Activated CD4-positive, alpha-beta T cell treated with anti-CD3 and anti-CD28 coated beads, Interleukin-2, Interleukin-4, amounts not matched to agents 100 ng/mL and 50 ng/mL, durations not matched to agents 16 hours and 8 hours (primary cell): ENCODE data around the gene RETSAT.
"Not testable (repeated sequence)": the region's sequence is repeated elsewhere in the genome, so short reads cannot be mapped to it uniquely, and the experiment has no call there.

Experiments used
- DNase-seq: peaks from one replicate; pipeline ENCODE4 v3.0.0-alpha.2; 2020; ENCODE audit warnings: low spot score

RETSAT gene

GRCh38 chr2:85330839-85331636, 23.3 kb downstream of the RETSAT start:
- DNase-seq = peak; percentile 58

- DNase-seq = not testable (repeated sequence)
Measured at GRCh38 chr2:85329701-85330100, 24.6 kb downstream of the RETSAT start.

- no peak for DNase-seq
Measured at GRCh38 chr2:85329181-85329651, 25.1 kb downstream of the RETSAT start.

DNA sequence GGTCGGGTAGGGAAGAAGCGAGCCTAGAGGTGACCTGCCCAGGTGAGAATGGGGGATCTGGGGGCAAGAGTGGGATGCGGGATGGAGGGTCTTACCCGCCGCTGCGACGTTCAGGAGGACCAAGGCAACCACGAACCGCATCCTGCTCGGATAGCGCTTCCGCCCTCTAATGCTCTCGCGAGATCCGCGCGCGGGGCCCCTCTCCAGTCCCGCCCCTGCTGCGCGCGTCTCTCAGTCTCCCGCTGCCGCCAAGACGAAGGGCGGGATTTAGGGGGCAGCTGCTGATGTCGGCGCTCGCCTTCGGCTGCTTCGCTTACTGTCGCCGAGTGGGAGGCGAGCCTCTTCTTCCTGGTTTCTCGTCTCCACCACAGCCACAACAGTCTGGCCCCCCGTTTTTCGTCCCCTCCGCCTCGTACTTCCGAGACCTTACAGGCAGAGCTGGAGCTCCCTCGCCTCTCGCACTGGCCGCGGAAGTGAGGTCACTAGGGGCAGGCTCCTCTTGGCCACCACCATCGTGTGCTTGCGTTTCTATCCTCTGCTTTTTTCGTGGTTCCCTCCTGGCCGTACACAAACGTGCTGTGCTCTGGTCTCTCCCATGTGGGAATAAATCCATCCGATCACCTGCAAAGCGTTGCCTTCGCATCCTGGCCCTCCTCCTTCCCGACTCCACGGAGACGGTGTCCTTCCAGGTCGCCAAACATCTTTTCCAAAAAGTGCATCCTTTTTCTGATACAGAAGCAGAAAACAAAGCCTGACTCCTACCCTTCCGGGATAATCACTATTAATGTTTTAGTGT, 26.3 kb downstream of the RETSAT start, which contains the start of gene TGOLN2:
TGOLN2 (minus strand) TSS at position 168 of the 796 bp plus-strand sequence; CDS start at position 141, 27 bp downstream.
- DNase-seq = peak; percentile 95

GRCh38 chr2:85327160-85327821, 27.0 kb downstream of the RETSAT start:
- peak; percentile 62 for DNase-seq

GRCh38 chr2:85326406-85327159, 27.7 kb downstream of the RETSAT start:
- peak; percentile 78 for DNase-seq

GRCh38 chr2:85325466-85325811, 28.9 kb downstream of the RETSAT start:
- DNase-seq = no peak

- no peak for DNase-seq
Measured at GRCh38 chr2:85324639-85325465, 29.5 kb downstream of the RETSAT start.

- DNase-seq = not testable (repeated sequence)
Measured at GRCh38 chr2:85323988-85324367, 30.4 kb downstream of the RETSAT start.

- no peak for DNase-seq
Measured at GRCh38 chr2:85323351-85323987, 30.9 kb downstream of the RETSAT start.

DNA sequence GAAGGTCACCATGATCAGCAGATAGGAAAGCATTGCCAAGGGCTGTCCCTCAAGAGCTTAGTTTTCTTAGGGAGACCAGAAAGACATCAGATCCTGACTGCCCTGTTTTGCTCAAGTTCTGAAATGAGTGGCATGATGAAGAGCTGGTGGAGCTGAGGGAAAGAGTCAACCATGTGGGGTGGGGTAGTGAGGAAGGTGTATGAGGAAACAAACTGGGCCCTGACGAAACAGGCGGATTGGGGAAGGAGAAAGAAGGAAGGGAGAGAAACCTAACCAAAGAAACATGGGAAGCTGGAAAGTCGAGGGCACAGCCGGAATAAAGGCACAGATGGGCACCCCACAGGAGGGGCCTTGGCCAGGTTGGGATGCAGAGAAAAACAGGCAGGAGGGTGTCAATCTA, 34.5 kb downstream of the RETSAT start:
- no peak for DNase-seq

DNA sequence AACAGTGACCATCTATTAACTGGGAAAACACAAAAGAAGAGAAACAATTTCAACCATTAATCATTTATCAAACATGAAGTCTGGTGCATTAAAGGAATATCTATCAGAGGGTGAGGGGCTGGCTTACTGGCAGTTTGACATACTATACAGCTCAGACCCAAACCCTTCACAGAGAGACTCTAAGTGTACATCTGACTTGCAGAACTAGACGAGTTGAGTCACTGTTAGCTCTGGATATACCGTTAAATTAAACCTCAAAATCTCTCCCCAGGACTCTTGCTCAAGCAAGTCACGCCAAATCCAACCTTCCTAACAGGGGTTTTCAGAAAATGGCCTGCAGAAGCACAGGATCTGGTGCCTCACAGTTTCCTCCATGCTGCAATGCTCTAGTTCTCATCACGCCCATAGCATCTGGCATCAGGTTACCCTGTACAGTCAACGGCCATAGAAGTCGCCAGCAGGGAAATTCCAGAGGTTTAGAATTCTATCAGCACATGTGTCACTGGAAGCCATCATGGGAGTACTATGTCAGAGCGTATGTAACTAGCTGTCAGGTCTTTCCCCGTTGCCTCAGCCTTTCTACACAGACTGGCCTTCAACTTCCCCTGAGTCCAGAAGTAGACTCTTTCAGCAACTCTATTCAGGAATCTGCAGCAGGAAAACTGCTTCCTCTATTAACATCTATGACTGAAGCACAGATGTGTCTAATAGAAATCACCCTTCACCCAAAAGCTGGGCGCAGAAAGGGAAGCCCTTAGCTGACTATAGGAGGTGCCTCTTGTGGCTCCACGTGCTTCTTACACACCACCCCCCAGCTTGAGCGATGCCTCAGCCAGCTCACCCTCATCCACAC, 35.9 kb downstream of the RETSAT start:
- no peak for DNase-seq

GRCh38 chr2:85315921-85316320, 38.4 kb downstream of the RETSAT start:
- not testable (repeated sequence) for DNase-seq

GRCh38 chr2:85314884-85315242, 39.5 kb downstream of the RETSAT start:
- DNase-seq = no peak

GRCh38 chr2:85312404-85312803, 41.9 kb downstream of the RETSAT start:
- no peak for DNase-seq

- no peak for DNase-seq
Measured at GRCh38 chr2:85310330-85310729, 44.0 kb downstream of the RETSAT start.

DNA sequence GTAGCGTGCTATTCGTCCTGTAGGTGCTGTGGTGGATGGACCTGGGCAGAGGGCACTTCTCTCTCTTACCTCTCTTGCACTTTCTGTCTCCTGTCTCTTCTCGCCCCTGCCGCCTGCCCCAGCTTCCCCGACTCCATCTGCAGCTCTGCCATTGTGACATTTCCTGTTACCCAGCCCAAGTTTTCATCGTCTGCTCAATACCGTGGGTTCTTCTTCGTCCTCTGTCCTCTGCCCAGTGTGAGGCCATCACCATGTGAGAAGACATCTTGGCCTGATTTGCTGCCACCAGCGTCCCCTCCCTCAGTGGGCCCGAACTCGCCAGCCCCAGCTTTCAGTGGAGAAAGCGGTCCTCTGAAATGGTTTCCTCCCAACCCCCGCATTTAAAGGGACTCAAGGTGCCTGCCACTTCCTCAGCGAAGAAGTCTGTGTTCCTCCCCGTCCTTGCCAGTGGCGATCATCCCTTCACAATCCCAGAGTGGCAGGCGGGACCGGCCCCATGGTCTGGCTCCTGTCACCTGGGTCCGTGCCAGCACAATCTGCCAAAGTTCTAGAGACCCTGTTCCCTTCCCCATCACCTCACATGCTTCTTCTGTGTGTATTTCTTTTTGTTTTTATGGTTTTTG, 44.5 kb downstream of the RETSAT start:
- DNase-seq = no peak

GRCh38 chr2:85308896-85309555, 45.3 kb downstream of the RETSAT start:
- no peak for DNase-seq

DNA sequence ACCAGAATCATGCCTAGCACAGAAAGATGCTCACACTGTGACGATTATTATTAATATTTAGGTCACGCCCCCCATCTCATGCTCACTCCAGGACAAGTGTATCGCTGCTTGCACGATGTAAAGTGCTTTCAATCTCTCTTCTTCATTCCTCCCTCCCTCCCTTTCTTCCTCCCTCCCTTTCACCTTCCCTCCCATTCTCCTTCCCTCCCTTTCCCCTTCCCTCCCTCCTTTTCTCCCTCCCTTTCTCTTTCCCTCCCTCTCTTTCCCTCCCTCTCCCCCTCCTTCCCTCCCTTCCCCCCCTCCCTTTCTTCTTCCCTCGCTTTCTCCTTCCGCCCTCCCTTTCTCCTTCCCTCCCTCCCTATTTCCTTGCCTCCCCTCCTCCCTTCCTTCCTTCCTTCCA, 46.1 kb downstream of the RETSAT start:
- DNase-seq = no peak
